Measurements from ENCODE around the gene LRRC8E.

The LRRC8E gene

DNA sequence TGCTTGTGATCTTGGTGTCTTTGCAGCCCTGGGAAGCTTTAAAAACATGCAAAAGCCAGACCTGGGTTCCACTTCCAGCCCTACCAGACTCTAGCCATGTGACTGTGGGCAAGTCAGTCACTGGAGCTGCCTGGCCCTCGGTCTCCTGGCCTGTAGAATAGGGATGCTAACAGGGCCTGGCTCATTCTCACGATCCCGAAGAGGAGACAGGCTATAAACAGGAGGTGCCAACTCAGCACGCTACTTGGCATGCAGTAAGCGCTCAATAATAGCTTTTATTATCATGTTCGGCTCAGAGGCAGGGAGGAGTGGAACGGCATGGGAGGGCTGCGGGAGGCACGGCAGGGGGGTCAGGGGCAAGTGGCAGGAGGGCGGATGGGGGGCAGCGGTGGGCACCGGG is 35.9 kb downstream of the LRRC8E start:
- TF ChIP-seq SIN3A (IDR thresholded peaks at IDR 0.05; ENCODE audit: borderline replicate concordance, insufficient read depth, low read length) (no peak), TAF1 (IDR thresholded peaks at IDR 0.05; ENCODE audit: borderline replicate concordance, insufficient read depth, low read length) (no peak), FOXP2 (optimal IDR thresholded peaks at IDR 0.05; ENCODE audit: borderline replicate concordance, extremely low read depth, extremely low read length, insufficient read depth) (no peak), POLR2AphosphoS5 (IDR thresholded peaks at IDR 0.05; ENCODE audit: low read depth, low read length) (no peak; the same call in 1 of the 2 replicates)
- TF ChIP-seq, protein P1, sequence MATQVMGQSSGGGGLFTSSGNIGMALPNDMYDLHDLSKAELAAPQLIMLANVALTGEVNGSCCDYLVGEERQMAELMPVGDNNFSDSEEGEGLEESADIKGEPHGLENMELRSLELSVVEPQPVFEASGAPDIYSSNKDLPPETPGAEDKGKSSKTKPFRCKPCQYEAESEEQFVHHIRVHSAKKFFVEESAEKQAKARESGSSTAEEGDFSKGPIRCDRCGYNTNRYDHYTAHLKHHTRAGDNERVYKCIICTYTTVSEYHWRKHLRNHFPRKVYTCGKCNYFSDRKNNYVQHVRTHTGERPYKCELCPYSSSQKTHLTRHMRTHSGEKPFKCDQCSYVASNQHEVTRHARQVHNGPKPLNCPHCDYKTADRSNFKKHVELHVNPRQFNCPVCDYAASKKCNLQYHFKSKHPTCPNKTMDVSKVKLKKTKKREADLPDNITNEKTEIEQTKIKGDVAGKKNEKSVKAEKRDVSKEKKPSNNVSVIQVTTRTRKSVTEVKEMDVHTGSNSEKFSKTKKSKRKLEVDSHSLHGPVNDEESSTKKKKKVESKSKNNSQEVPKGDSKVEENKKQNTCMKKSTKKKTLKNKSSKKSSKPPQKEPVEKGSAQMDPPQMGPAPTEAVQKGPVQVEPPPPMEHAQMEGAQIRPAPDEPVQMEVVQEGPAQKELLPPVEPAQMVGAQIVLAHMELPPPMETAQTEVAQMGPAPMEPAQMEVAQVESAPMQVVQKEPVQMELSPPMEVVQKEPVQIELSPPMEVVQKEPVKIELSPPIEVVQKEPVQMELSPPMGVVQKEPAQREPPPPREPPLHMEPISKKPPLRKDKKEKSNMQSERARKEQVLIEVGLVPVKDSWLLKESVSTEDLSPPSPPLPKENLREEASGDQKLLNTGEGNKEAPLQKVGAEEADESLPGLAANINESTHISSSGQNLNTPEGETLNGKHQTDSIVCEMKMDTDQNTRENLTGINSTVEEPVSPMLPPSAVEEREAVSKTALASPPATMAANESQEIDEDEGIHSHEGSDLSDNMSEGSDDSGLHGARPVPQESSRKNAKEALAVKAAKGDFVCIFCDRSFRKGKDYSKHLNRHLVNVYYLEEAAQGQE (IDR thresholded peaks at IDR 0.05; ENCODE audit: insufficient read depth in 1 of 2, low read depth in 2 of 2, low read length in 2 of 2), result no peak

DNA sequence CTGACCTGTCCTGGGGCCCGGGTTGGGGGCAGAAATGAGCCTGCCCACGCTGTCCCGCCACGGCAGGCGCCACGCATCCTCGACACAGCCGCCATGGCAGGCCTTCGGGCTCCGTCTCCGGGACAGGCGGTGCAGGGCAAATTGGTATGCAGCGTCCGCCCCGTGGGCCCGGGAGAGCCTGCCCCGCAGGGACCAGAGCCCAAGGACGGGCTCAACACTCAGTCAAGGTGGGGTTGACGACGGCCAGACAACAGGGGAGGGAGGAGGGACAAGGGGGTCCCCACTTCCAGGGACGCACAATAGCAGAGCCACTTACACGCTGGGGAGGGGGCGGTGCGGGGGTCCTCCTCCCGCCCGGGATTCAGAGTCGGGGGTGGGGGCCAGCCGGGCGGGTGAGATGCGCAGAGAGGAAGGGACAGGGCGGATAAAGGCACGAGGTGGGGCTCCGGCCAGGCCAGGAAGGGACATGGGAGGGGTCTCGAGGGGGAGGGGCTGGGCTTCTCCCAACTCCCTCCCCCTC is 36.4 kb downstream of the LRRC8E start:
- TF ChIP-seq, protein P1 (IDR thresholded peaks at IDR 0.05; ENCODE audit: insufficient read depth in 1 of 2, low read depth in 2 of 2, low read length in 2 of 2), result no peak

DNA sequence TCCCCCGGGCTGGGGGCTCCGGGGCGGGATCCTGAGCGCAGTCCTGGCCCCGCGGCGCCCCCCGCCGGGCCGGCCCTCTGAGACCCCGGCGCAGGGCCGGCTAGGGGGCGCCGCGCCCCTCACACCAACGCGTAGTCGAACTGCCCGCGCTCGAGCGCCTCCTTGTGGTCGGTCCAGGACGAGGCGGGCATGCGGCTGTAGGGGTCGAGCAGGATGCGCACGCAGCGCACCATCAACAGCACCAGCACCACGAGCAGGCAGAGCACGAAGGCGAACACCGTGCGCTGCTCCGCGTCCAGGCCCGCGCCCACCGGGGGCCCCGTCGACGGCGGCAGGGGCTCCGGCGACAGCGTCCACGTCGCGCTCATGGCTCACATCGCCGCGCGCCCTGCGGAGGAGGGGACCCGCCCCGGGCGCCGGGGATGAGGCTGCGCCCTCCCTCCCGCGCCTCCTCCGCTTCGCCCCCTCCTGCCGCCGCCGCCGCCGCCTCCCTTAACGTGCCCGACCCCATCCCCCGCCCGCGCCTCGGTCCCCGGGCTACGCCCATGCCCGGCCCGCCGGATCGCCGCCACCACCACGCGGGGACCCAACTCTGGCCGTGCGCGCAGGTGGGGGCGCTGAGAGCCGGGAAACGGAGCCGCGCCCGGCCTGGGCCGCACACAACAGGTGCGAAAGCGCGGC is 37.0 kb downstream of the LRRC8E start:
- TF ChIP-seq, protein P1 (IDR thresholded peaks at IDR 0.05; ENCODE audit: insufficient read depth in 1 of 2, low read depth in 2 of 2, low read length in 2 of 2), result no peak
- 0 out of 2 replicates have a peak, but pooled peaks have one; percentile 42 for TF ChIP-seq SIN3A (IDR thresholded peaks at IDR 0.05; ENCODE audit: borderline replicate concordance, insufficient read depth, low read length)
- no peak for TF ChIP-seq FOXP2 (optimal IDR thresholded peaks at IDR 0.05; ENCODE audit: borderline replicate concordance, extremely low read depth, extremely low read length, insufficient read depth)
- peak; percentile 39; the same call in 1 of the 2 replicates for TF ChIP-seq TAF1 (IDR thresholded peaks at IDR 0.05; ENCODE audit: borderline replicate concordance, insufficient read depth, low read length)
- peak; percentile 56 for TF ChIP-seq POLR2AphosphoS5 (IDR thresholded peaks at IDR 0.05; ENCODE audit: low read depth, low read length)

DNA sequence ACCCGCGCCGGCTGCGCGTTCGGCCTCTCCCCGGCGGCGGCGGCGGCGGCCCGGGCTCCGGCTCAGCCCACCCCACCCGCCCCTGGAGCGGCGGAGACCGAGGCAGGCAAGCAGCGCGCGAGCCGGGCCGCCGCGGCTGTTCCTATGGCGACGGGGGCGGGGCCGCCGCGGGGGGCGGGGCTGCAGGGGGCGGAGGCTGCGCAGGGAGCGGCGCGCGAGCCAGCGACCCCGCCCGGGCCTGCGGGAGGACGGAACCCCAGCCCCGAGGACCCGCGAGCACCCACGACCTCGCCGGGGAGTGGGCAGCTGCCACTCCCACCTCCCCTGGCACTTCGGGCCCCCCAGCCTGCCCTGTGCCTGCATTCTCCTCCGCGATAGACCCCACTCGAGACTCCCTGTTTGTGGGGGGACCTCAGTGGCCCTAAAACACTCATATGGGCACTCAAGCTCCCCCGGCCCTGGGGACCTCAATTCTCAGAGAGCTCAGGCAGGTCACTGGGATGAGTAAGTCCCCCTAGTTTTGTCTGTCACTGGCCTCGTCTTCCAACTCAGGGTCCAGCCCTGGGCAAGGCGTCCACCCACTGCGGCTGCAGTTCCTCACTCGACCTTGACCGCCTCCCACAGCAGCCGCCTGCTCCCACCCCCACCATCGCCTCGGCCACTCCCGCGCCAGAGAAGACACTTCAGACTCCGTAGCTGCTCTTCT is 37.9 kb downstream of the LRRC8E start, which contains the start of gene CTXN1:
CTXN1 (minus strand) TSS at position 115 of the 706 bp plus-strand sequence. CDS start 597 bp downstream, outside the sequence.
- TF ChIP-seq SIN3A (IDR thresholded peaks at IDR 0.05; ENCODE audit: borderline replicate concordance, insufficient read depth, low read length), result no peak; the same call in 1 of the 2 replicates
- TF ChIP-seq POLR2AphosphoS5 (IDR thresholded peaks at IDR 0.05; ENCODE audit: low read depth, low read length), result peak; percentile 61
- TF ChIP-seq, protein P1 (IDR thresholded peaks at IDR 0.05; ENCODE audit: insufficient read depth in 1 of 2, low read depth in 2 of 2, low read length in 2 of 2), result no peak

All from PFSK-1 (cell line).